Hepatocyte (in vitro differentiated cells): ENCODE measurements around the gene NGEF. TPM values are rescaled to one million over a fixed set of nuclear protein-coding genes. Genes with fewer than 3 reads are reported as not detected.

Source experiments
- DNase-seq: peaks from one replicate; pipeline ENCODE4 v3.0.0-alpha.2; 2016; ENCODE audit warnings: low spot score
- H2AFZ ChIP-seq: fragments of 200-600 bp; sonication (generic); 2 replicates; pipeline ENCODE4 v1.6.0; 2016; ENCODE audit warnings: antibody characterized with exemption, mild to moderate bottlenecking
- H3K27ac ChIP-seq: fragments of 200-600 bp; sonication (generic); 2 replicates; pipeline ENCODE4 v1.5.1; 2016; ENCODE audit warnings: mild to moderate bottlenecking
- H3K27me3 ChIP-seq: fragments of 200-600 bp; sonication (generic); 2 replicates; pipeline ENCODE4 v1.6.1; 2016
- H3K36me3 ChIP-seq: fragments of 200-600 bp; sonication (generic); replicated peaks from 2 replicates; pipeline ENCODE4 v1.5.1; 2016; ENCODE audit warnings: low read depth; ENCODE audit not compliant: insufficient read depth
- H3K4me1 ChIP-seq: fragments of 200-600 bp; sonication (generic); 2 replicates; pipeline ENCODE4 v1.5.1; 2016; ENCODE audit warnings: mild to moderate bottlenecking, moderate library complexity; ENCODE audit not compliant: insufficient read depth
- H3K4me2 ChIP-seq: fragments of 200-600 bp; sonication (generic); 2 replicates; pipeline ENCODE4 v1.6.0; 2016
- H3K4me3 ChIP-seq: fragments of 200-600 bp; sonication (generic); 2 replicates; pipeline ENCODE4 v1.5.1; 2016; ENCODE audit warnings: mild to moderate bottlenecking
- H3K79me2 ChIP-seq: fragments of 200-600 bp; sonication (generic); 2 replicates; pipeline ENCODE4 v1.6.0; 2017; ENCODE audit warnings: mild to moderate bottlenecking
- H3K9me2 ChIP-seq: fragments of 200-600 bp; sonication (generic); replicated peaks from 2 replicates; pipeline ENCODE4 v1.6.0; 2017; ENCODE audit warnings: mild to moderate bottlenecking; ENCODE audit not compliant: insufficient read depth
- H3K9me3 ChIP-seq: fragments of 200-600 bp; sonication (generic); 2 replicates; pipeline ENCODE4 v1.5.1; 2016; ENCODE audit warnings: low read depth, mild to moderate bottlenecking
- H4K20me1 ChIP-seq: fragments of 200-600 bp; sonication (generic); 2 replicates; pipeline ENCODE4 v1.6.0; 2016; ENCODE audit warnings: mild to moderate bottlenecking; ENCODE audit not compliant: insufficient read depth, poor library complexity, severe bottlenecking
- CTCF ChIP-seq: fragments of 200-600 bp; sonication (generic); IDR thresholded peaks from 2 replicates; pipeline ENCODE4 v1.5.1; 2016; ENCODE audit warnings: antibody characterized with exemption, mild to moderate bottlenecking; ENCODE audit not compliant: poor library complexity
- EZH2 ChIP-seq: fragments of 200-600 bp; sonication (generic); IDR thresholded peaks from 2 replicates; pipeline ENCODE4 v1.6.1; 2016; ENCODE audit warnings: antibody characterized with exemption, mild to moderate bottlenecking, borderline replicate concordance
- EZH2phosphoT487 ChIP-seq: fragments of 200-600 bp; sonication (generic); IDR thresholded peaks from one replicate; pipeline ENCODE4 v1.6.1; 2018; ENCODE audit warnings: antibody characterized with exemption, mild to moderate bottlenecking, low read depth, moderate library complexity; ENCODE audit not compliant: unreplicated experiment, severe bottlenecking
- WGBS: methylation state at CpG from one replicate; pipeline ENCODE4 v1.1.6; 2016; ENCODE audit warnings: low lambda C conversion rate; ENCODE audit errors: missing lambda C conversion rate; 5-methylcytosine and 5-hydroxymethylcytosine counted together
- polyA plus RNA-seq: library from polyadenylated mRNA; unstranded; fragments of >200 nt; fragmentation: Nextera tagmentation; extraction: Ambion mirVana; gene quantifications from 2 replicates; pipeline ENCODE4 v1.2.1, GENCODE V29; 2016
- total RNA-seq: library from RNA; depleted of rRNA; stranded (reverse); fragments of >200 nt; gene quantifications from 2 replicates; pipeline ENCODE4 v1.2.3, GENCODE V29; 2014

Gene NGEF
- total and polyA plus RNA-seq, 2 experiments from 2014 or later = 2.2 to 3.2 TPM

- TF ChIP-seq EZH2phosphoT487 (no peak), CTCF (no peak), EZH2 (no peak)
- Histone ChIP-seq H4K20me1 (no peaks in the 10 kb centered on the region), H3K27ac (no peak overlapping the region), H3K36me3 (no peaks in the 10 kb centered on the region), H3K27me3 (no peaks in the 10 kb centered on the region), H3K79me2 (no peaks in the 10 kb centered on the region), H3K9me3 (no peaks in the 10 kb centered on the region), H3K9me2 (no peaks in the 10 kb centered on the region), H3K4me3 (no peak overlapping the region), H3K4me2 (no peak overlapping the region), H3K4me1 (no peaks in the 10 kb centered on the region), H2AFZ (no peak overlapping the region)
- no peak for DNase-seq
- 54% methylated on average over 10 of the region's 10 CpGs for WGBS
These were observed 71.0 kb downstream of the NGEF start for GRCh38 chr2:232941912-232942594.

GRCh38 chr2:232941400-232941799 lies 71.7 kb downstream of the NGEF start:
- H3K9me3 ChIP-seq = no peaks in the 10 kb centered on the region
- H3K36me3 ChIP-seq = no peaks in the 10 kb centered on the region
- H3K79me2 ChIP-seq = no peaks in the 10 kb centered on the region
- H3K27ac ChIP-seq = no peak overlapping the region
- DNase-seq = no peak
- H3K4me1 ChIP-seq = no peaks in the 10 kb centered on the region
- no peak overlapping the region for H3K4me2 ChIP-seq
- TF ChIP-seq EZH2 (no peak), CTCF (no peak), EZH2phosphoT487 (no peak)
- H3K4me3 ChIP-seq = no peak overlapping the region
- WGBS = 76% methylated on average over 8 of the region's 8 CpGs
- H2AFZ ChIP-seq = no peak overlapping the region
- no peaks in the 10 kb centered on the region for H3K9me2 ChIP-seq
- H4K20me1 ChIP-seq = no peaks in the 10 kb centered on the region
- H3K27me3 ChIP-seq = no peaks in the 10 kb centered on the region

- Histone ChIP-seq H3K4me2 (no peak overlapping the region), H3K9me3 (no peaks in the 10 kb centered on the region), H3K9me2 (no peaks in the 10 kb centered on the region), H3K79me2 (no peaks in the 10 kb centered on the region), H4K20me1 (no peaks in the 10 kb centered on the region), H3K27me3 (no peaks in the 10 kb centered on the region), H3K27ac (no peak overlapping the region), H3K4me1 (no peaks in the 10 kb centered on the region), H3K36me3 (no peaks in the 10 kb centered on the region), H2AFZ (no peak overlapping the region), H3K4me3 (no peak overlapping the region)
- 93% methylated on average over 5 of the region's 5 CpGs for WGBS
- no peak for DNase-seq
- TF ChIP-seq CTCF (no peak), EZH2 (no peak), EZH2phosphoT487 (no peak)
These were observed 72.3 kb downstream of the NGEF start for GRCh38 chr2:232940724-232941123.
